Heart left ventricle (tissue), 13 donors: ENCODE data around the gene CD22.

Experiments used
- POLR2A ChIP-seq, 2 donors: fragments of 450-650 bp; IDR thresholded peaks; one replicate each; pipeline ENCODE4 v1.6.1; 2017; ENCODE audit warnings: antibody characterized with exemption in 2 of 2, mild to moderate bottlenecking in 2 of 2, moderate library complexity in 2 of 2
- TF ChIP-seq, protein P1 (sequence below), 12 donors: fragments of 200-600 bp; sonication (generic) in 4 of 12; IDR thresholded peaks; one replicate each; pipeline versions ENCODE4 v1.5.0 to v1.8.0; 2018 to 2022; ENCODE audit warnings: antibody characterized with exemption in 12 of 12, mild to moderate bottlenecking in 5 of 12
- donor health status: ischemic (EF 13 %, LVEDD 7.1; RV severe dilation, severe dysfunction).
- donor health status: DM: no; HTN: yes; CAD: no.
- donor health status: DM: no; HTN: no; CAD: no.
- donor health status: ischemic (EF 25% LVEDD 6.9; RV normal size, moderate dysfunction).
- donor health status: ischemic (EF 25% LVEDD 5.7; RV mildly dilated, moderate dysfunction).
- donor health status: ischemic (EF 35%, LVEDD 5.7; RV mildly dilated, moderate dysfunction).
- donor health status: nonischemic (EF 11% LVEDD 7.7; RV severe dilation, severe dysfunction).
- donor health status: DM: yes; HTN: yes; CAD: no.
- donor health status: PGD.
- donor health status: ischemic (EF 29% LVEDD 5.4; RV normal size, mild dysfunction).
- donor health status: nonischemic (EF 23%, LVEDD 6.1; RV moderate dilation, normal function).

DNA sequence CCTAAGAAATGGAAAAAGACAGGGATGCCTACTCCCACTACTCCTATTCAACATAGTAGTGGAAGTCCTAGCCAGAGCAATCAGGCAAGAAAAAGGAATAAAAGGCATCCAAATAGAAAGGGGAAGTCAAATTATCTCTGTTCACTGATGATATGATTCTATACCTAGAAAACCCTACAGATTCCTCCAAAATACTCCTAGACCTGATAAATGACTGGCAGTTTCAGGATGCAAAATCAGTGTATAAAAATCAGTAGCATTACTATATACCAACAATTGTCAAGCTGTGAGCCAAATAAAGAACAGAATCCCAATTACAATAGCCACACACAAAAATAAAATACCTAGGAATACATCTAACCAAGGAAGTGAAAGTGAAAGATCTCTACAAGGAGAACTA is 40.5 kb downstream of the CD22 start:
- TF ChIP-seq, protein P1, sequence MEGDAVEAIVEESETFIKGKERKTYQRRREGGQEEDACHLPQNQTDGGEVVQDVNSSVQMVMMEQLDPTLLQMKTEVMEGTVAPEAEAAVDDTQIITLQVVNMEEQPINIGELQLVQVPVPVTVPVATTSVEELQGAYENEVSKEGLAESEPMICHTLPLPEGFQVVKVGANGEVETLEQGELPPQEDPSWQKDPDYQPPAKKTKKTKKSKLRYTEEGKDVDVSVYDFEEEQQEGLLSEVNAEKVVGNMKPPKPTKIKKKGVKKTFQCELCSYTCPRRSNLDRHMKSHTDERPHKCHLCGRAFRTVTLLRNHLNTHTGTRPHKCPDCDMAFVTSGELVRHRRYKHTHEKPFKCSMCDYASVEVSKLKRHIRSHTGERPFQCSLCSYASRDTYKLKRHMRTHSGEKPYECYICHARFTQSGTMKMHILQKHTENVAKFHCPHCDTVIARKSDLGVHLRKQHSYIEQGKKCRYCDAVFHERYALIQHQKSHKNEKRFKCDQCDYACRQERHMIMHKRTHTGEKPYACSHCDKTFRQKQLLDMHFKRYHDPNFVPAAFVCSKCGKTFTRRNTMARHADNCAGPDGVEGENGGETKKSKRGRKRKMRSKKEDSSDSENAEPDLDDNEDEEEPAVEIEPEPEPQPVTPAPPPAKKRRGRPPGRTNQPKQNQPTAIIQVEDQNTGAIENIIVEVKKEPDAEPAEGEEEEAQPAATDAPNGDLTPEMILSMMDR (IDR thresholded peaks at IDR 0.05): no peak
- no peak for TF ChIP-seq POLR2A (IDR thresholded peaks at IDR 0.05)
